Measurements from ENCODE around the gene ZRANB3. TPM values are rescaled to one million over a fixed set of nuclear protein-coding genes. Genes with fewer than 3 reads are reported as not detected.
A peak's percentile ranks its signal among the peaks of the same experiment; 100 is the strongest.
"Not testable (repeated sequence)": the region's sequence is repeated elsewhere in the genome, so short reads cannot be mapped to it uniquely, and the experiment has no call there.

Gene ZRANB3
- total RNA-seq, 1 donor from 2014 or later = 8.9 TPM

DNA sequence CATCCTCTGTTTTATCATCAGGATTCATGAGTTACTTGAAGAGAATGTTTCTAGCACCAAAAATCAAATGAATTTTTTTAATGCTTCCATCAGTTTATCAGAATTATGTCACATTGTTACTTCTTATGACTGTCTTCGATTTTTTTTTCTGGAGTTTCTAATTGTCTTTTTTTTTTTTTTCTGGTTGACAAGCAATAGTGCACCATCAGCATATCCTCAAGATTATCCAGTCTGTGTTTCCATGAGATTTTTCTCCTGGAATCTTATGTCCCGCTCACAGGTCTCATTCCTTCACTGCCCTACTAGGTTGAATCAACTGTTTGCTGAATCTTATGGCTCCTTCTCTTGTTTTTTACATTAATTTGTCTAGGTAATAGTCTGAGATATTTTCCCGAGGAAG is 16.3 kb upstream of the ZRANB3 start:
- TF ChIP-seq, protein P1, sequence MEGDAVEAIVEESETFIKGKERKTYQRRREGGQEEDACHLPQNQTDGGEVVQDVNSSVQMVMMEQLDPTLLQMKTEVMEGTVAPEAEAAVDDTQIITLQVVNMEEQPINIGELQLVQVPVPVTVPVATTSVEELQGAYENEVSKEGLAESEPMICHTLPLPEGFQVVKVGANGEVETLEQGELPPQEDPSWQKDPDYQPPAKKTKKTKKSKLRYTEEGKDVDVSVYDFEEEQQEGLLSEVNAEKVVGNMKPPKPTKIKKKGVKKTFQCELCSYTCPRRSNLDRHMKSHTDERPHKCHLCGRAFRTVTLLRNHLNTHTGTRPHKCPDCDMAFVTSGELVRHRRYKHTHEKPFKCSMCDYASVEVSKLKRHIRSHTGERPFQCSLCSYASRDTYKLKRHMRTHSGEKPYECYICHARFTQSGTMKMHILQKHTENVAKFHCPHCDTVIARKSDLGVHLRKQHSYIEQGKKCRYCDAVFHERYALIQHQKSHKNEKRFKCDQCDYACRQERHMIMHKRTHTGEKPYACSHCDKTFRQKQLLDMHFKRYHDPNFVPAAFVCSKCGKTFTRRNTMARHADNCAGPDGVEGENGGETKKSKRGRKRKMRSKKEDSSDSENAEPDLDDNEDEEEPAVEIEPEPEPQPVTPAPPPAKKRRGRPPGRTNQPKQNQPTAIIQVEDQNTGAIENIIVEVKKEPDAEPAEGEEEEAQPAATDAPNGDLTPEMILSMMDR (IDR thresholded peaks at IDR 0.05; ENCODE audit: insufficient read depth, low read depth, low read length) = no peak
- no peak for TF ChIP-seq EZH2 (IDR thresholded peaks at IDR 0.05; ENCODE audit: insufficient read depth, low read length)
- Histone ChIP-seq H3K4me1 (ENCODE audit: insufficient read depth, low read length) (no peaks in the 10 kb centered on the region), H4K20me1 (ENCODE audit: insufficient read depth, low read length) (peaks cover 10% of the 10 kb centered on the region), H3K9ac (ENCODE audit: low read length) (no peak overlapping the region), H3K27me3 (ENCODE audit: insufficient read depth, low read length) (no peaks in the 10 kb centered on the region), H3K9me3 (ENCODE audit: insufficient read depth, low read depth, low read length) (no peaks in the 10 kb centered on the region), H3K36me3 (ENCODE audit: insufficient read depth, low read length) (no peaks in the 10 kb centered on the region), H3K4me3 (ENCODE audit: insufficient read depth, low read depth, low read length) (no peak overlapping the region), H3K27ac (ENCODE audit: low read depth, low read length) (no peak overlapping the region), H3K4me2 (ENCODE audit: low read length) (no peak overlapping the region), H2AFZ (ENCODE audit: low read depth, low read length) (no peak overlapping the region), H3K79me2 (ENCODE audit: insufficient read depth, low read length) (peaks cover 56% of the 10 kb centered on the region)
- FAIRE-seq (no peak), DNase-seq (ENCODE audit: low read depth) (no peak)
- H3K27ac Mint-ChIP-seq (ENCODE audit: unreplicated experiment) = no peak overlapping the region
- no peaks in the 10 kb centered on the region for H3K27me3 Mint-ChIP-seq (ENCODE audit: low read depth, unreplicated experiment)
- H3K36me3 Mint-ChIP-seq (ENCODE audit: low read depth, unreplicated experiment) = no peaks in the 10 kb centered on the region
- no peak overlapping the region for H3K4me3 Mint-ChIP-seq (ENCODE audit: unreplicated experiment)
- H3K4me1 Mint-ChIP-seq (ENCODE audit: low read depth, unreplicated experiment) = no peaks in the 10 kb centered on the region
- no peaks in the 10 kb centered on the region for H3K9me3 Mint-ChIP-seq (ENCODE audit: unreplicated experiment)

- H3K9me3 ChIP-seq (ENCODE audit: insufficient read depth, low read depth, low read length) = no peaks in the 10 kb centered on the region
- FAIRE-seq (no peak), DNase-seq (ENCODE audit: low read depth) (no peak)
- H3K4me2 ChIP-seq (ENCODE audit: low read length) = no peak overlapping the region
- peaks cover 11% of the 10 kb centered on the region for H4K20me1 ChIP-seq (ENCODE audit: insufficient read depth, low read length)
- H3K27ac Mint-ChIP-seq (ENCODE audit: unreplicated experiment) = no peak overlapping the region
- no peak overlapping the region for H2AFZ ChIP-seq (ENCODE audit: low read depth, low read length)
- no peaks in the 10 kb centered on the region for H3K4me1 ChIP-seq (ENCODE audit: insufficient read depth, low read length)
- H3K9ac ChIP-seq (ENCODE audit: low read length) = no peak overlapping the region
- no peak overlapping the region for H3K4me3 Mint-ChIP-seq (ENCODE audit: unreplicated experiment)
- H3K79me2 ChIP-seq (ENCODE audit: insufficient read depth, low read length) = peaks cover 64% of the 10 kb centered on the region
- H3K27ac ChIP-seq (ENCODE audit: low read depth, low read length) = no peak overlapping the region
- no peaks in the 10 kb centered on the region for H3K27me3 Mint-ChIP-seq (ENCODE audit: low read depth, unreplicated experiment)
- no peaks in the 10 kb centered on the region for H3K27me3 ChIP-seq (ENCODE audit: insufficient read depth, low read length)
- no peak overlapping the region for H3K4me3 ChIP-seq (ENCODE audit: insufficient read depth, low read depth, low read length)
- H3K36me3 Mint-ChIP-seq (ENCODE audit: low read depth, unreplicated experiment) = no peaks in the 10 kb centered on the region
- H3K9me3 Mint-ChIP-seq (ENCODE audit: unreplicated experiment) = no peaks in the 10 kb centered on the region
- no peaks in the 10 kb centered on the region for H3K36me3 ChIP-seq (ENCODE audit: insufficient read depth, low read length)
- H3K4me1 Mint-ChIP-seq (ENCODE audit: low read depth, unreplicated experiment) = no peaks in the 10 kb centered on the region
- TF ChIP-seq, protein P1 (IDR thresholded peaks at IDR 0.05; ENCODE audit: insufficient read depth, low read depth, low read length) = no peak
- TF ChIP-seq EZH2 (IDR thresholded peaks at IDR 0.05; ENCODE audit: insufficient read depth, low read length) = no peak
Observed at GRCh38 chr2:135546436-135546835, 15.4 kb upstream of the ZRANB3 start.

DNA sequence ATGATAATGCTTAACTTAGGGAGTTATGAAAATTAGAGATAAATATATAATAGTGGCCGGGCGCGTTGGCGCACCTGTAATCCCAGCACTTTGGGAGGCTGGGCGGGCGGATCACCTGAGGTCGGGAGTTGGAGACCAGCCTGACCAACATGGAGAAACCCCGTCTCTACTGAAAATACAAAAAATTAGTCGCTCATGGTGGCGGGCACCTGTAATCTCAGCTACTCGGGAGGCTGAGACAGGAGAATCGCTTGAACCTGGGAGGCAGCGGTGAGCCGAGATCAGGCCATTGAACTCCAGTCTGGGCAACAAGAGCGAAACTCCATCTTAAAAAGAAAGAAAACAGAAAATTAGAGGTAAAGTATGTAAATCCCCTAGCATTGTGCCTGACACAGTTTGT is 2.5 kb upstream of the ZRANB3 start:
- H3K27ac Mint-ChIP-seq (ENCODE audit: unreplicated experiment); H3K4me1 Mint-ChIP-seq (ENCODE audit: low read depth, unreplicated experiment); H3K4me1 ChIP-seq (ENCODE audit: insufficient read depth, low read length); H3K4me3 ChIP-seq (ENCODE audit: insufficient read depth, low read depth, low read length); H3K27ac ChIP-seq (ENCODE audit: low read depth, low read length); H3K36me3 ChIP-seq (ENCODE audit: insufficient read depth, low read length); H3K9me3 Mint-ChIP-seq (ENCODE audit: unreplicated experiment); H3K9me3 ChIP-seq (ENCODE audit: insufficient read depth, low read depth, low read length); H3K36me3 Mint-ChIP-seq (ENCODE audit: low read depth, unreplicated experiment); H3K27me3 Mint-ChIP-seq (ENCODE audit: low read depth, unreplicated experiment); H3K9ac ChIP-seq (ENCODE audit: low read length); H3K4me2 ChIP-seq (ENCODE audit: low read length); H3K27me3 ChIP-seq (ENCODE audit: insufficient read depth, low read length); FAIRE-seq; DNase-seq (ENCODE audit: low read depth); H2AFZ ChIP-seq (ENCODE audit: low read depth, low read length): not testable (repeated sequence)
- Histone ChIP-seq H3K79me2 (ENCODE audit: insufficient read depth, low read length) (peaks cover 73% of the 10 kb centered on the region), H4K20me1 (ENCODE audit: insufficient read depth, low read length) (peaks cover 12% of the 10 kb centered on the region)
- peak overlapping the region; percentile 45 for H3K4me3 Mint-ChIP-seq (ENCODE audit: unreplicated experiment)
